ENCODE data around the gene KRT80. TPM values are rescaled to one million over a fixed set of nuclear protein-coding genes. Genes with fewer than 3 reads are reported as not detected.

The KRT80 gene
- total RNA-seq, 1 donor from 2014 or later = not detected

DNA sequence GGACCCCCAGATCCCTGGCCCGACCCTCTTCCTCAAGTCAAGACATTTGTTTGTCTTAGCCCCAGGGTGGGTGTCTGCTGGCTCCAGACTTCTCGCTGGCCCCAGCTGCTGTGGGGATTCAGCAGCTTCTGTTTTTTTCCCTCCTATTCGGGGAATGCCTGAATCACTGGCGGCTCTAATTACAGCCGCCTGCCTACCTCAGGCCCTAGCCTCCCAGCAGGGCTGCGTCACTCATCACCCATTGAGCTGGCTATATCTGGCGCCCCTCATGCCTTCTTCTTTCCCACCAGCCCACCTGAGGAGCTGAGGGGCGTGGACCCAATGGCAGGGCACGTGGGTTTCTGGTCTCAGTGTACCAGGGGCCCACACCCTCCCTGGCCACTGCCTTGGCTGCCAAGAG is 10.1 kb downstream of the KRT80 start:
- DNase-seq (ENCODE audit: low spot score) = no peak

DNA sequence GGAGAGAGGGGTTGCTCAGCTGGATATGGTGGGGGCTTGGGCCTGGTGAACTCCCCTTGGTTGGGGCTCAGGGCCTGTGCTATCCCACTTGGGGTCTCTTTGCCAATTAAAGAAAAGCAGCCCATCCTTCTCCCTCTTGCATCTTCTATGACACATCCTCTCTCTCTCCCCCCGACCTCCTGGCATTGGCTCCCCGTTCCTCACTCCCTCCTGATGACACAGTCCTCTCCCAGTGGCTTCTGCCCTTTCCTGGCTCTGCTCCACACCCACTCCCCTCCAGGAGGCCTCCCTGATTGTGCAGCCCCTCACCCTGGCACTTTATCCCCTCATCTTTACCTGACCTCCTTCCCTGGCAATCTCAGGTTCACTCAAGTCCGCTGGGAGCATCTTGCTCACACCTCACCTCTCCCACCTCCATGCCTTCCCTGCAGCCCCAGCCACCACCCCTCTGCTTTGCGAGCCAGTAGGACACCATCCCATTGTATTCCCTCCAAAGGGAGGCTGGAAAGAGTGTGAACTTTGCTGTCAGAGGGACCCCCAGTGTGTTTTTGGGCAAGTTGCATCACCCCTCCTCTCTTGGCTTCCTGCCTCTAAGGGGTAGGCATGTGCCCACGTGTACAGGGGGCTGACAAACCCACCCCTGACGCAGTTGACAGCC is 10.7 kb downstream of the KRT80 start:
- DNase-seq (ENCODE audit: low spot score) = no peak

DNA sequence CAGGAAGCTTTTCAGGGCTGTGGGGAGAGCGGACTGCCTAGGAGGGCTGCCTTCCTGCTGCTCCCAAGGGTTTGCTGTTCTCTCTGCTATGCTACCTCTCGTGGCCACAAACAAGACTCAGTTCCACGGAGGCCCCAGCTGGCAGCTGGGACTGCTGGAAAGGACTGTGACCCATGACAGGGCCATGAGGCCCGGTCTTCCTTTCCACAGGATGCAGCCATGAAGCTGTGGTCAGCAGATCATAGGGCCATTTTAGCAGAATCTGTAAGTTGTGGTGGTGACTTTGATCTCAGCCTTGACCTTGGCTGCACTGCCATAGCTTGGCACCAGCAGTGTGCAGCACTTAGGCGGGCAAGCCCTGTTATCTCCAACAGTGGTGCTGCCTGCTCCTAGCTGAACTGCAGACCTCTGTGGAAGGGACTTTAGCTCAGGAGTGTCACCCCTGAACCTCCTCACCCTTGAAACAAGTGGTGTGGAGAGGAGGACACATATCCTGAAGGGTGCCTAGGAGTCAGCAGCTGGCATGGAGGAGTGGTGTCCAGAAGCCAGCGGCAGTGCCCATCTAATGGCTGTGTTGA is 12.3 kb downstream of the KRT80 start:
- no peak for DNase-seq (ENCODE audit: low spot score)

DNA sequence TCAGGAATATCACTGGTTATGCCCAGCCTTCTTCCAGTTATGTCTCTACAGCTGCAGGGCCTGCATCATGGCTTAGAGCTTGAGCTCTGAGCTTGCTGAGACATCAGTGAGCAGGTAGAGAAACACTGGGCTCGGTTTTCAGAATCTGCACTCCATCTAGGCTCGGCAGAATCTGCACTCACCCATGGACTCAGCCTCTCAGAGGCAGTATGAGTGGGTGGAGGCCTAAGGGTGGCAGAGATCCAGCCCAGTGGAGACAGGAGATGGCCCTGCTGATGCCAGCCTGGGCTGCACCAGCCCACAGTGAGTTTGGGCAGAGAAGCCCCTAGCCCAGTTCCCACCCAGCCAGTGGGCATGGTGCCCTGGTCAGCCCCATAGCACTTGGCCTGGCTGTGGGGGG is 12.8 kb downstream of the KRT80 start:
- no peak for DNase-seq (ENCODE audit: low spot score)

DNA sequence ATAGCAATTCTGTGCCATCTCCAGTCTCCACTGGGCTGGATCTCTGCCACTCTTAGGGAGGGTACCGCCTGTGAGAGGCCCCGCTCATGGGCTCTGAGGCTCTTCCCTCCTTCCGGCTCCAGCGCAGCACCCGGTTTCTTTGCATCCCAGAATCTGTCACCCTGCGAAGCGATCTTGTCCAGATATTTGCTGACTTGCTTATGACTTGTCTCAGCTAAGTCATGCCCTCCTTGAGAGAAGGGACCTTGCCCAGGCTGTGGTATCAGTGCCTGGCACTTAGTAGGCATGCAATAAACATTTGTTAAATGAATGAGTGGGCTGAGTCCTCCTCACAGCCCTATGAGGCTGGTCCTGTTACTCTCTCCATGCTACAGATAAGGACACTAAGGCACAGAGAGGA is 13.4 kb downstream of the KRT80 start:
- no peak for DNase-seq (ENCODE audit: low spot score)

DNA sequence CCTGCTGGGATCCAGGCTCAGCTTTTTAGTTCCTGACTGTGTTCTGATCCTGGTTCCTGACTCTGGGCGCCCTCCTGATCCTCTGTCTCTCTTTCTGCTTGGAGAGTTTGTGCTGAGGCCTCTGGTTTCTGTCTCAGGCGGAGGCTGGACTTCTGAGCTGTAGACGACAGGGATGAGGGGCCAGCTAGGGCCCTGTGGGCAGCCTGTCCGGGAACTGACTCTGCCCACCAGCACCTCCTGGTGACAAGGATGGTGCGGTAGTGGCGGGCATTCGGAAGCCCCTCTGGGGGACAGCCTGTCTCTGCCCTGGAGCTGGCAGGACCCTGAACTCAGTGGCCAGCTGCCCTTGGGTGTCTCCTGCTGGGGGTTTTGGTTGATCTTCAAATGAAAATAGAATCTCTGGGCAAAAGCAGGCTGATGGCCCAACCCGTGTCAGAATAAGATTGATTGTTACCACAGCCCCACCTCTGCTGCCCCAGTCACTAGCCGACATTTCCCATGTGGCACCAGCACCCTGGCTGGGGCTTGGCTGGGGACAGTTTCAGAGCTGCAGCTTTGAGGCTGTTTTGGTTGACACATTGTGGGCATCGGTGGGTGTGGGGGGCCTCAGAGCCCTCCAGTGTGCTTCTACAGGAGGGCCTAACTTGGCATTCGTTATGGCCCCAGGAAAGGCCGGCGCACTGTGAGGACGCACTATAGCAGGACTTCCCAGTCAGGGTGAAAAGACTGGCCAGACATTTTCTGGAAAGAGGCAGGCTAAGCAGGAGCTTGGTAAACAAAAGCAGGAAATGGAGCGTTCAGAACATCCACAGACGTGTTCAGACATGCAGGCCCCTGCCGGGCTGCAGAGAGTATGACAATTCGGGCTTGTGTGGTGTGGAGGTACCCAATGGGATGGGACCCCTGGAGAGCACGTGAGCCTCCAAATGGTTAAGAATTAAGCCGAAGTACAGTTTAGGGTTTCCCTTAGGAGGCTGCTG is 16.2 kb downstream of the KRT80 start:
- no peak for DNase-seq (ENCODE audit: low spot score)

DNA sequence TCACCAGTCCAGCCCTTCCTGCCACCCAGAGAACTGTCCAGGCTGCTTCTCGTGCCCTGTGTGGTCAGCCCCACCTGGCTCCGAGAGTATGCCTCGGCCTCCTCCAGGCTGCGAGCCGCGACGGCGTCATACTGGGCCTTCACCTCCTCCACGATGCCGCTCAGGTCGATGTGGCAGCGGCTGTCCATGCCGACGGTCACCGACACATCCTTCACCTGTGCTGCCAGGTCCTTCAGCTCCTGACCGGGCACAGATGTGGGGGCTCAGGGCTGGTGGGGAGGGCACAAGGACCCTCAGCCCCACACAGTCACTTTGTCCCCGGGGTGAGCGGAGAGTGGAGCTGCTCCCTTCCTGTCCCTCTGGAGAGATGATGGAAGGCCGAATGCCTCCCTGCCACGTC is 18.3 kb downstream of the KRT80 start:
- DNase-seq (ENCODE audit: low spot score) = no peak

DNA sequence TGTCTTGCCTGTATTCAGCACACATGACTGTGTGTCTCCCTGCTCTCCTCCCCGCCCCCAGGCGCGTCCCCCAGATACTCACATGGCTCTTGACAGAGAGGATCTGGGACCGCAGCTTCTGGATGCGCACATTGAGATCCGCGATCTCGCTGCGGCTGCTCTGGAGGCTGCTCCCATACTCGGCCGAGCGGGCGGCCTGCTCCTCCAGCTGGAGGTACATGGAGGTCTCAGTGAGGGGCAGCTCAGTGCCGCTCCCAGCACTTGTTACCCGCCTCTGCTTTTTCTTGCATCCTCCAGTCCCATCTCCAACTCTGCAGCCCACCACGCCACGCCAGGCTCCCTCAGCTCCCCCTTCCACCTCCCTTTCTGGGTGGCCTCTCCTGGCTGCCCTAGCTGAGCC is 18.9 kb downstream of the KRT80 start:
- no peak for DNase-seq (ENCODE audit: low spot score)

DNA sequence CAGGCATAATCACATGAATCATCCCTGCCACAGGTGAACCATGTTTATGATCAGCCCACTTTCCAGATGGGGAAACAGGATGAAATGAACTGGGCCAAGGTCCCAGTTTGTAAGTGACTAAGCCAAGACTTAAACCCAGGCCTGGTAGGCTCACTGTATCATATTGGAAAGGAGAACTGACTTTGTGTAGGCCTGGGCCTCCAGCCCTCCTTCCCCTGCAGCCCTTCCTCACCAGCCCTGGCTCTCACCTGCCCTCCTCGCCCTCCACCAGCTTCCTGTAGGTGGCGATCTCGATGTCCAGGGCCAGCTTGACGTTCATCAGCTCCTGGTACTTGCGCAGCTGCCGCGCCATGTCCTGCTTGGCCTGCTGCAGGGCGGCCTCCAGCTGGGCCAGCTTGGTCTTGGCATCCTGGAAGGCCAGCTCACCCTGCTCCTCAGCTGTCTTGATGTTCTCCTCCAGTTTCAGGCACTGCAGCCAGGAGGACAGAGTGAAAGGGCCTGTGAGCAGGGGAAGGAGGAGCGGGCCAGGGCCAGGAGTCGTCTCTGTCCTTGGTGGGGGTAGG is 19.8 kb downstream of the KRT80 start:
- DNase-seq (ENCODE audit: low spot score) = no peak

DNA sequence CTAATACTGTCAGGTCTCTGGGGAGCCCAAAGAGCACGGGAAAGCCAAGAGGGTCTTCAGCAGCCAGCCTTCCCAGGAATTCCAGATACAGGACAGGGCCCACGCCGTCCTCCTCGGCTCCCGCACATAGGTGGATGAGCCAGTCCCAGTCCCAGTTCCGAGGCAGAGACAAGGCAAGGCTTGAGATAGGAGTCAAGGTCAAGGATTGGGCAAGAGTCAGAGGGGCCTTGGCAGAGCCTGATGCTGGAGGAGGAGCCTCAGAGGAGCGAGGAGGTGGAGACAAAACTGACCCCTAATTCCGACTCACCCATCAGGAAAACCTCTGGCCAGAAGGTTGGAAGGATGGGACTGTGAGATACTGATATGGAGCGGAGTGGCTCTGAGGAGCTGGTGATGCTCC is 21.0 kb downstream of the KRT80 start:
- no peak for DNase-seq (ENCODE audit: low spot score)

DNA sequence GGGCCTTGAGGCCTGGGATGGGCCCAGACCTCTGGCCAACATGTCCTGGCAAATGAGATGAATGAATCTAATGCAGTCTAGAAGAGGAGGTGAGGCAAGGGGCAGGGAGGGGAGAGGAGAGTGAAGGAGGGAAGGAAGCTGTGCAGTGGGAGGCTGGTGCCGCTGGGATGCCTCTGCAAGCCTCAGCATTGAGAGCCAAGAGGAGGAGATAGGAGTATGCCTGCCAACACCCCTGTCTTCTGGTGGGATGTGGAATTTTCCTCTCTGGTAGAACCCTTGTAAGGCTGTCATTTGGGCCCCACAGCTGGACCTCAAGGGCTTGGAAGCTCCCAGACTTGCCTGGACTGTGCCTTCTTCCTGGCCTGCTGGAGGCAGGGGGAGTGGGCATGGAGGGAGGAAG is 21.9 kb downstream of the KRT80 start:
- DNase-seq (ENCODE audit: low spot score) = no peak

DNA sequence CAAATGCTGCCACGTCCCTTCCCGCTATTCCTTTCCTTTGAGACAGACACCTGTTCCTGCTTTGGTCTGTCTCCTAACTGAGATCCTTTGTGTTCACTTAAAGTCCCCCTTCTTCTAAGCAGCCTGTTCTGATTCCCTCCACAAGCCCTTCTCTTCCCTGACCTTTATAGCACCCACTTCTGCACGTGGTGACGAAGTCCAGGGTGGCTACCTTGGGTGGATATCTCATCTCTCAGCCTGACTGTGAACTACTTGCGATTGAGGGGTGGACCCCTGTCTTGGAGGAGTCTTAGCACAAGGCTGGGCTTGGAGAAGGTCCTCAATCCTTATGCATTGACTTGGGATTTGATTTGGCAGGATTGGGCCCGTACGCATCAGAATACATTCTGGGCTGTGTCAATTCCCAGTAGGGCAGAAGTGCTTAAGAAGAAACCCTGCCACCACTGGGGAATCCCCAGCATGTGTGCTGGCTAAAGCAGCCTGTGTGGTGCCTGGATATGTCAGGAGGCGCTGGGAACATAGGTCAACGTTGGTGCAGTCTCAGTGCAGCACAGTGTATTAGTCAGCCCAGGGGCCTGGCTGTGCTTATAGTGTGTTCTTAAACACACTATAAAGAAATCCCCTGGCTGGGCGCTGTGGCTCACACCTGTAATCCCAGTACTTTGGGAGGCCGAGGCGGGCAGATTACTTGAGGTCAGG is 23.6 kb downstream of the KRT80 start:
- DNase-seq (ENCODE audit: low spot score) = no peak

DNA sequence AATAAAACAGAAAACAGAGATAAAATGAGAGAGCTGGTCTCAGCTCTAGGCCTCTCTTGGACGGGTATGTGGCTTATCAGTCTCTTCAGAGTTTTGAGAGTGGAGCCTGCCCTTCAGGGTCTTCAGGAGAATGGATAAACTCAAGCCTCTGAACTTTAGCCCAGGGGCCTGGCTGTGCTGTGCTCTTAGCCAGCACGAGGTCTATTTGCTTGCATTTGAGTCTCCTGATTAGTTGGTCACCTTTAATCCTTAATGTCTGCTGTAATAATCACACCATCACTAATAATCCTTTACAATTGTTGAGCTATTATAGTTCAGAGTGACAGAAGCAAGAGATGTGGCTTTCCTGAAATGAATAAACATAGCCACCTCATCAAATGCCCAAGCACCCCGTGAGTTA is 24.3 kb downstream of the KRT80 start:
- no peak for DNase-seq (ENCODE audit: low spot score)

DNA sequence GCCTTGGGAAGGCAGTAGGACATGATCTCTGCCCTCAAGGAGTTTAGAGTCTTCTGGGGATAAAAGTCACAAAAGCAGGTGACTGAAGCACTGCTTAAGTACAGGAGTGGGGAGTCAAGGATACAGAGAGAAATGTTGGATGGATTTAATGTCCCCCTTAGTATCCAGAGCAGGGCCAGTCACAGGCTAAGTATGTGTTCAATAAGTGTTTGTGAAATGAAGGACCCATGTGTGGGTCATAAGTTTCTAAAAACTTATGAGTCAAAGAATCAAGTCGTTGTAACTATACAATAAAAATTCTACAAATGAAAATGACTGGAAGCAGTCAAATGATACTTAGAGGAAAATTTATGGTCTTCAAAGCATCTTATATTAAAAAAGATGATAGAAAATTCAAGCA is 25.1 kb downstream of the KRT80 start:
- no peak for DNase-seq (ENCODE audit: low spot score)

DNA sequence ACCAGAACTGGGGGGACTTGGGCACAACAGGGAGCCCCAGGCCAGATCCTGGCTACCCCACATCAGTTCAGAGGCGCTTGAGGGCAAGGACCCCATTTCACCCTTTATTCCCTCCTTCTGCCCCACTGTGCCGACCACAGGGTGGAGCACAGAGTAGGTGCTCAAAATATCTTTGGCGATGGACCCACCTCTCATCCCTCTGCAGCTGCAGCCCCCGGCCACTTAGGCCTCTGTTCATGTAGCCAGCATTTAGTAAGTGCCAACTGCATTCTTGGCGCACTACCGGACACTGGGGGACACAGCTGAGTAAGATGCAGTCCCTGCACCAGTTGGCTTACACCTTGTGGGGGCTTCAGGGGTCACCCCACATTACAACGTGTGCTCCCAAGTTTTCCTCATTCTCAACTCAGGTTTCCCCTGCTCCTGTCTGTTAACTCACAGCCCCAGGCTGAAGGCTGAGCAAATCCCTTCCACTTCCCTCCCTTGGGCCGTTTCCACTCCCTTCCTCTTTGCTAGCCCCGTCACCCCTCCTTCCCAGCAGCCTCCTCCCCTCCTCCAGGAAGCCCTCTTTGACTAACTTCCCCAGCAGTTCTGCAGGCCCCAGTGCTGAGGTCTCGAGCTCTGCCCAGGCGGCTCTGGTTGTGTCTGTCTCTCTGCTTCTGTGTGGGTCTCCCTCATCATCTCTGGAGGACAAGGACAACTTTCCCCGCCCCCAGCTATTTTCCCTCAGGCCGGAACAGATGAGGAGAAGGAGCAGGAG is 26.5 kb downstream of the KRT80 start:
- no peak for DNase-seq (ENCODE audit: low spot score)

DNA sequence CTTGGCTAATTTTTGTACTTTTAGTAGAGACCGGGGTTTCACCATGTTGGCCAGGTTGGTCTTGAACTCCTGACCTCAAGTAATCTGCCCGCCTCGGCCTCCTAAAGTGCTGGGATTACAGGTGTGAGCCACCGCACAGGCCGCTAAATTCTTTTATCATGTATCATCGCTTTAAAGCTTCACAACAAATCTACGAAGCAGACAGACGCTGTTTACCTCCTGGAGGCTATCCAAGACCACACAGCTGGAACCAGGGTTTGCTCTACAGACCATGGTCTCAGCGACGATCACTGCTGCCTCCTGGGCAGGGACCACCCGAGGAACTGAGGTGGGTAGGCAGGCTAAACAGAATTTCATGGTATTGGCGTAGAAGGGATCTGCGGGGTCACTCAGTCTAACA is 27.2 kb downstream of the KRT80 start:
- DNase-seq (ENCODE audit: low spot score) = no peak

DNA sequence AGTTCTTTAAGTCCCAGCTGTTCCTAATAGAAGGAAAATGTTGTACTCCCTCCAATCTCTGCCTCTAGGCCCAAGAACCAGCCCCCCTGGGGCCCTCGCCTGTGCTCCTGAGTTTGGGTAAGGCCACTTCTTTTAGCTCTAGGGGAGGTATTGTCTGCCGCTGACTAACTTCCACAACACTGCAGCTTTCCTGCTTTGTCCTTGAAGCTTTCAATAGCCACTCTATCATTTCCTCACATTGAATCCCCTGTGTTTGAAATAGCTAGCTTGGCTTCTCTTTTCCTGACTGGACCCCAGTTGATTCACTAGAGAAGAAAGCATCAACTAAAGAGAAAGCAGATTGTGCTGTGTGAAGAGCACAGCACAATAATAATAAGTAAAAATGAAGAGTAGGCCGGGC is 28.8 kb downstream of the KRT80 start:
- no peak for DNase-seq (ENCODE audit: low spot score)

DNA sequence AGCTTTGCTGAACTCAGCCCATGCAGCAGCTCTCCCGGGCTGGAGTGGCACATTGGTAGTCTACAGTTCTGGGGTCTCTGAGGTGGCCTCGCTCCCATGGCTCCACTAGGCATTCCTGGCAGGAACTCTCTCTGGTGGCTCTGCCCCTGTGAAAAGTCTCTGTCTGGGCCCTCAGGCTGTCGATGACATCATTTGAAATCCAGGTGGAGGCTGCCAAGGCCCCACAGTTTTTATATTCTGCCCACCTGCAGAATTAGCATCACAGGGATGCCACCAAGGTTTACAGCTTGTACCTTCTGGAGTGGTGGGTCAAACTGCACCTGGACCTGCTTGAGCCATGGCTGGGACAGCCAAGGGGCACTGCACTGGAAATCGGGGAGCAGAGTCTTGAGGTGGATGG is 31.6 kb downstream of the KRT80 start:
- DNase-seq (ENCODE audit: low spot score) = no peak

DNA sequence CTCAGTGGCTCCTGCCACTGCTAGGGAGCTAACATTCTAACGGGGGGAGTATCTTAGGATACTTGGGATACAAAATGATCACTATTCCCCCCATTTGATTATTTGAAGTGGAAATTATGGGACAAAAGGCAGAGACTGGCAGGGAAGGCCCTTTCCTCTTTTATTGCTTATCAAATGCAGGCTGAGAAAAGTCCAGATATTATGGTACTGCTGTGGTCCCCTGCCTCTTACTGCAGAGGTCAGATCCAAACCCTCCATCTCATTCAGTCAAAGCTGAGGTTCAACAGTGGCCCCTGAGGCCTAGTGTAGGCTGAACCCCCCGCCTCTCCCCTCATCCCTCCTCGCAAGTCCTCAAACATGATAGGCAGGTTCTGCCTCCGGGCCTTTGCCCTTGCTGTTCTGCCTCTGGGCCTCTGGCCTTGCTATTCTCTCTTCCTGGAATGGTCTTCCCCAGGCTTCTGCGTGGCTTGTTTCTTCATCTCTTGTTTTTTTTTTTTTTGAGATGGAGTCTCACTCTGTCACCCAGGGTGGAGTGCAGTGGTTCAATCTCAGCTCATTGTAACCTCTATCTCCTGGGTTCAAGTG is 34.2 kb downstream of the KRT80 start:
- DNase-seq (ENCODE audit: low spot score) = no peak

All from mesenteric fat pad (tissue), 1 donor.